GM23338 (cell line): ENCODE results near the gene CDH12.

Experiments used
- CTCF ChIP-seq, 2 experiments: fragments of 200-600 bp in 1 of 2; sonication (generic) in 1 of 2; conservative IDR thresholded peaks; 2 replicates each; pipeline versions ENCODE4 v1.5.1 to v1.6.1; 2016 to 2017; ENCODE audit warnings: antibody characterized with exemption in 2 of 2, low read depth in 2 of 2, mild to moderate bottlenecking in 2 of 2, moderate library complexity in 1 of 2
- EZH2 ChIP-seq: fragments of 200-600 bp; sonication (generic); IDR thresholded peaks from one replicate; pipeline ENCODE4 v1.8.0; 2017; ENCODE audit warnings: antibody characterized with exemption, mild to moderate bottlenecking, low read depth; ENCODE audit not compliant: unreplicated experiment
- EZH2phosphoT487 ChIP-seq: fragments of 200-600 bp; sonication (generic); IDR thresholded peaks from one replicate; pipeline ENCODE4 v1.8.1; 2018; ENCODE audit warnings: antibody characterized with exemption; ENCODE audit not compliant: unreplicated experiment
- JUNB ChIP-seq: IDR thresholded peaks from one replicate; pipeline ENCODE4 v1.6.1; 2016; ENCODE audit warnings: antibody characterized with exemption; ENCODE audit not compliant: unreplicated experiment
- NANOG ChIP-seq: IDR thresholded peaks from 2 replicates; pipeline ENCODE4 v1.6.1; 2016; ENCODE audit warnings: antibody characterized with exemption, borderline replicate concordance
- POLR2AphosphoS5 ChIP-seq: IDR thresholded peaks from 2 replicates; pipeline ENCODE4 v1.6.1; 2016; ENCODE audit warnings: antibody characterized with exemption, low read depth
- REST ChIP-seq: IDR thresholded peaks from one replicate; pipeline ENCODE4 v1.6.1; 2018; ENCODE audit warnings: antibody characterized with exemption; ENCODE audit not compliant: unreplicated experiment
- ZNF114 ChIP-seq: fragments of 250-450 bp; sonication (Bioruptor Pico); IDR thresholded peaks from 2 replicates; pipeline ENCODE4 v1.5.0; 2020; ENCODE audit warnings: mild to moderate bottlenecking, moderate library complexity

GRCh38 chr5:22480305-22480704, 372.8 kb downstream of the CDH12 start:
- TF ChIP-seq CTCF (conservative IDR thresholded peaks at IDR 0.05; ENCODE audit: low read depth in 2 of 2) (no peak), JUNB (no peak), NANOG (no peak), POLR2AphosphoS5 (no peak), ZNF114 (no peak), EZH2phosphoT487 (no peak), REST (no peak), EZH2 (no peak)
